BLaER1 treated with 17β-estradiol and CSF1 and Interleukin-3, amounts not matched to agents 10 nM and 100 nM (cell line): ENCODE measurements around the gene TOGARAM2.
A peak's percentile ranks its signal among the peaks of the same experiment; 100 is the strongest.
"Not testable (repeated sequence)": the region's sequence is repeated elsewhere in the genome, so short reads cannot be mapped to it uniquely, and the experiment has no call there.

Experiments
- H3K27ac ChIP-seq, 11 experiments: shearing (Covaris generic); formaldehyde crosslinking; 2 replicates each; pipeline ENCODE4 v1.8.1; 2022
- H3K27me3 ChIP-seq, 11 experiments: shearing (Covaris generic); formaldehyde crosslinking; 2 replicates each; pipeline ENCODE4 v1.8.1; 2022
- H3K36me3 ChIP-seq, 11 experiments: shearing (Covaris generic); formaldehyde crosslinking; 2 replicates each; pipeline ENCODE4 v1.8.1; 2022
- H3K4me1 ChIP-seq, 10 experiments: shearing (Covaris generic); formaldehyde crosslinking; 2 replicates each; pipeline ENCODE4 v1.8.1; 2022
- H3K4me2 ChIP-seq, 11 experiments: shearing (Covaris generic); formaldehyde crosslinking; 2 replicates each; pipeline ENCODE4 v1.8.1; 2022
- H3K4me3 ChIP-seq, 10 experiments: shearing (Covaris generic); formaldehyde crosslinking; 2 replicates each; pipeline ENCODE4 v1.8.1; 2022
- H3K9ac ChIP-seq, 11 experiments: shearing (Covaris generic); formaldehyde crosslinking; 2 replicates each; pipeline ENCODE4 v1.8.1; 2022
- H3K9me3 ChIP-seq, 11 experiments: shearing (Covaris generic); formaldehyde crosslinking; replicated peaks in 1 of 11; 2 replicates each; pipeline ENCODE4 v1.8.1; 2022
- H4K20me1 ChIP-seq, 11 experiments: shearing (Covaris generic); formaldehyde crosslinking; 2 replicates each; pipeline ENCODE4 v1.8.1; 2022
- Cebpa-rat ChIP-seq, 11 experiments: shearing (Covaris generic); IDR thresholded peaks; 2 replicates each; pipeline ENCODE4 v1.8.1; 2022

The TOGARAM2 gene

DNA sequence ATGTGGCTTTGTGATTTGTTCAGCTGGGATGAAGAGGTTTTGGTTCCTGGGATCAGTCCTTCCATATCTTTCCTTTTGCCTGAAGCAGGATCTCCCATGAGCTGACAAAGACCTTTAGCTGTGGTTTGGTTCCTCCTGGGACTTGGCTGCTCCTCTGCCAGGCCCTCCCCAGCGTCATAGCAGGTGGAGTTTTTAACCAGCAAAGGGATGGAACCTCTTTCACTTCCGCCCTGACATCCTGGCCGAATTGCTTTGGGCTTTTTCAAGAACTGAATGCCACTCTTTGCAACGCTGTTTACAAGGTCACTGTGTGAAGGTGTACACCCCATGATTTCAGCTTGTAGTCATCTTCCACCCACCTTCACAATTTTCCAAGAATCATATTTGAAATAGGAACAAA is 92.8 kb downstream of the TOGARAM2 start:
- Histone ChIP-seq H3K9ac (no peak overlapping the region), H3K4me1 (peaks cover 14 to 36% (median 29%) of the 10 kb centered on the region in 10 experiments), H3K27me3 (no peaks in the 10 kb centered on the region), H3K27ac (no peak overlapping the region), H4K20me1 (no peaks in the 10 kb centered on the region), H3K9me3 (peaks cover 6 to 16% (median 8%) of the 10 kb centered on the region in 11 experiments; a peak in 19 of 22 replicates), H3K4me3 (no peak overlapping the region), H3K4me2 (peak overlapping the region; percentile 40 to 81 (median 63)), H3K36me3 (no peaks in the 10 kb centered on the region)
- no peak for TF ChIP-seq Cebpa-rat (IDR thresholded peaks at IDR 0.05)

DNA sequence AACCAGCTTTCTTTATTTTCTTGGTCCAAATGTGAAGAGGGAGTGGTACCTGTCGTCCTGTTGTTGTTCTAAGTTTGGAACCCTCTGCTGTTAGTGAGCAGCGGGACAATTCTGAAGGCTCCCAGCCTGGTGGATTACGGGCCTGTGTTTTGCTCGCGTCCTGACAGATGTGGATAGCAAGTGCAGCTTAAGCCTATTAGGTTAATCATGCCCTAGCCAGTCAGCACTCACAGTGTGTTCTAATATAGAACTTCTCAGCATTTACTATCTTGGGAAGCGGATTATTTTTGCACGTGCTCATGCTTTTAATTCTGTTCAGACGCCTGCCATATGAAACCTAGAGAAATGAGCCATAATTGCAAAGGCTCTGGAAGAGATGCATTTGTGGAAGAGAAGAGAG is 93.3 kb downstream of the TOGARAM2 start, which contains the start of gene PCARE:
Gene PCARE, minus strand, starts transcription at position 113 of the 400 bp plus-strand sequence. CDS start 262 bp downstream, outside the sequence.
- Histone ChIP-seq H4K20me1 (no peaks in the 10 kb centered on the region), H3K4me2 (peak within 1 kb of the TSS; percentile 40 to 81 (median 63)), H3K4me1 (peaks cover 14 to 36% (median 29%) of the 10 kb centered on the region in 10 experiments), H3K4me3 (no peak within 1 kb of the TSS), H3K27ac (no peak within 1 kb of the TSS), H3K9ac (no peak within 1 kb of the TSS), H3K27me3 (no peaks in the 10 kb centered on the region), H3K9me3 (peaks cover 10 to 21% (median 12%) of the 10 kb centered on the region in 11 experiments), H3K36me3 (no peaks in the 10 kb centered on the region)
- no peak for TF ChIP-seq Cebpa-rat (IDR thresholded peaks at IDR 0.05)

DNA sequence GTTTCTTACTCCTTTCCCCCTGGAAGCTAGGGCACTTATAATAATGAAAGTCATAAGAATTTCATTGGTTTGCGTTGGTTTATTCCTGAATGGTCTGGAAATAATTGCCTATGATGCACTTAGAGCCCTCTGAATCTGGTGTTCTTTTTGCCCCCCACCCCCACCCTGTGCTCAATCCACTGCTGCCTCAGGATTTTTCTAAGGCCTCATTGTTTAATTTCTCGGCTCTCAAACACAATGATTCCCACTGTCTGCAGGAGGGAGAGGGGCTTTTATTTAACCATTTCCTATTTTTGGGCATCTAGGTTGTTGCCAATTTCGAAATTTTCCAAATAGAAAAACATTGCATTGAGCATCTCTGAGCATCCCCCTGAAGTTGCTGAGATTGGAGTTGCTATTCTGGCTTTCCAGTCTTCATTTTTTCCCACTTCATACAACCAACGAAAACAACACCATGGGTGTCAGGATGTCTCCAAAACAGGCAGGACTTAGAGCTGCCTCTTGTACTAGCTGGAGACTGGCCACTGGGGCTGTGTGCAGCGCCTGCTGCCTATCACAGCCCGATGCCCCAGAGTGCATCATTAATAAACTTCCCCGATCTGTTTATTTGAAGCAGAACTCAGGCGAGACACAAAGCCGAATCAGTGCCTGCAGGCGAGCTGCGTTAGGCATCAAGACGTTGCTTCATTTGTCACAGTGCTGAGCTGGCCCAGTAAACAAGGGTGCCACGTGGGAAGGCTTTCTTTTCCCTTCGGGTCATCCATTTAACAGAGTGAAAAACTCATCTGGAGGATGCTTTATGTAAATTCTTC is 95.0 kb downstream of the TOGARAM2 start:
- H3K4me2 ChIP-seq: peak overlapping the region in 9 of 11 experiments; percentile 18 to 52 (median 39); a peak in 13 of 22 replicates
- peaks cover 0 to 5% (median 0%) of the 10 kb centered on the region in 11 experiments; a peak in 1 of 22 replicates for H3K36me3 ChIP-seq
- no peak overlapping the region for H3K27ac ChIP-seq
- H3K27me3 ChIP-seq: no peaks in the 10 kb centered on the region
- peaks cover 14 to 36% (median 29%) of the 10 kb centered on the region in 10 experiments for H3K4me1 ChIP-seq
- no peak overlapping the region for H3K4me3 ChIP-seq
- no peaks in the 10 kb centered on the region for H4K20me1 ChIP-seq
- peaks cover 27 to 38% (median 29%) of the 10 kb centered on the region in 11 experiments for H3K9me3 ChIP-seq
- H3K9ac ChIP-seq: no peak overlapping the region
- TF ChIP-seq Cebpa-rat (IDR thresholded peaks at IDR 0.05): no peak

DNA sequence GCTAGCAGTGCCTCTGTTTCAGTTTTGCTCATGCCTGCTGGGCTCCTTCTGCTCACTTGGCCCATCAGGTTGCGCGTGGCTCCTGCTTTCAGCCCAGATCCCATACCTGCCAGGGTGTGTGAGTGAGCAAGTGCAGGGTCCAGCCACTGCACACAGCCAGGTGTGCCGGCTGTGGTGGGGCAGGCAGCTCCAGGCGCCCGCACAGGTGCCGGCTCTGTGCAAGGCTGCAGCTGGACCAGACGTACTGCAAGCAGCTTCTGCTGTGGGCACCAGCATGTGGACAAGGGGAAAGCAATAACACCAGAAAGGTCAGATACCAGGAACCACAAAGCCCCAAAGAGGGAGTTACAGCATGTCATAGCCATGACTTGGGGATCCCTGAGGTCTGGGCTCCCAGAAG is 98.8 kb downstream of the TOGARAM2 start:
- TF ChIP-seq Cebpa-rat (IDR thresholded peaks at IDR 0.05): no peak
- H3K27me3 ChIP-seq: no peaks in the 10 kb centered on the region

DNA sequence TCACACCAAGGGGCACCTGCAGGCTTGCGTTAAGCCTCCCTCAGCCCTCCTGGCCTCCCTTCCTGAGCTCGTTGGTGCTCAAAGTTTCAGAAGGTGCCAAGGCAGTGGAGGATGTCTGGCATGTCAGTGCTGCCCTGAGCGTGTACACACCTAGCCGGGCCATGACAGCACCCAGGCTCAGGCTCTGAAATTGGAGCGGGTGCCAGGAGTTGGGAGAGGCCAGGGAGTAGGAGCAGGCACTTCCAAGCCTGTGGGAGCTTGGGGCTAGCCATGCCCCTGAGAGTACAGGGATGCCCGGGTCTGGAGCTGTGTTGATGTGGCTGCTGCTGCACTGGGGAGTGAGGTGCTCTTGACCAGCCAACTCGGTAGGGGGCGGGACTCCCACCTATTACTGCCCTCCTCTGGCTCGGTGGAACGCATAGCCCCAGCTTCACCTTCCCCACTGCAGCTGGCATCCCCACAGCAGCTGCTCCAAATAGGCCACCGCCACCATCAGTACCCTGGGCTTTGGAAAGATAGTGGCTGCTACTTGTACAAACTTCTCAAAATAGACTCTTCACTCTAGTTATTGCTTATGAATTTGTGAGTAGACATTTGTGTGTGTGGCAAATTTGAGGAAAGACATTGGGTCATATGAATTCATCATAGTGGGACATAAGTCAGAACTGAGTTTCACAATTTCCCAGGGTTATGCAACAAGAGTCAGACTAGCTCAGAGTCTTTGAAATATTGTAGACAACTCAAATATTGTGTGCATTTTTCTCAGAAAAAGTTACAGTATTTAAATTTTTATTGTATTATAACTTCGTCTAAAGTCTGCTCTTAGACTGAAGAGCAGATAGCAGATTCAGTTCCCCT is 100.0 kb downstream of the TOGARAM2 start:
- no peak overlapping the region for H3K9ac ChIP-seq
- peaks cover 28 to 42% (median 34%) of the 10 kb centered on the region in 11 experiments for H3K9me3 ChIP-seq
- no peaks in the 10 kb centered on the region for H3K27me3 ChIP-seq
- H3K4me1 ChIP-seq: peaks cover 0 to 7% (median 5%) of the 10 kb centered on the region in 10 experiments; a peak in 12 of 20 replicates
- TF ChIP-seq Cebpa-rat (IDR thresholded peaks at IDR 0.05): no peak
- peak overlapping the region in 1 of 11 experiments; percentile 51; a peak in 2 of 22 replicates for H3K4me2 ChIP-seq
- H3K4me3 ChIP-seq: no peak overlapping the region
- no peak overlapping the region for H3K27ac ChIP-seq
- H3K36me3 ChIP-seq: peaks cover 0 to 5% (median 0%) of the 10 kb centered on the region in 11 experiments; a peak in 1 of 22 replicates
- no peaks in the 10 kb centered on the region for H4K20me1 ChIP-seq

More for the DNA sequence above, 98.8 kb downstream of the TOGARAM2 start:
- Histone ChIP-seq H4K20me1 (no peaks in the 10 kb centered on the region), H3K27ac (no peak overlapping the region), H3K9me3 (peaks cover 28 to 42% (median 34%) of the 10 kb centered on the region in 11 experiments), H3K4me1 (peaks cover 0 to 15% (median 8%) of the 10 kb centered on the region in 10 experiments; a peak in 12 of 20 replicates), H3K4me2 (no peak overlapping the region), H3K4me3 (no peak overlapping the region), H3K36me3 (peaks cover 0 to 5% (median 0%) of the 10 kb centered on the region in 11 experiments; a peak in 1 of 22 replicates), H3K9ac (no peak overlapping the region)

DNA sequence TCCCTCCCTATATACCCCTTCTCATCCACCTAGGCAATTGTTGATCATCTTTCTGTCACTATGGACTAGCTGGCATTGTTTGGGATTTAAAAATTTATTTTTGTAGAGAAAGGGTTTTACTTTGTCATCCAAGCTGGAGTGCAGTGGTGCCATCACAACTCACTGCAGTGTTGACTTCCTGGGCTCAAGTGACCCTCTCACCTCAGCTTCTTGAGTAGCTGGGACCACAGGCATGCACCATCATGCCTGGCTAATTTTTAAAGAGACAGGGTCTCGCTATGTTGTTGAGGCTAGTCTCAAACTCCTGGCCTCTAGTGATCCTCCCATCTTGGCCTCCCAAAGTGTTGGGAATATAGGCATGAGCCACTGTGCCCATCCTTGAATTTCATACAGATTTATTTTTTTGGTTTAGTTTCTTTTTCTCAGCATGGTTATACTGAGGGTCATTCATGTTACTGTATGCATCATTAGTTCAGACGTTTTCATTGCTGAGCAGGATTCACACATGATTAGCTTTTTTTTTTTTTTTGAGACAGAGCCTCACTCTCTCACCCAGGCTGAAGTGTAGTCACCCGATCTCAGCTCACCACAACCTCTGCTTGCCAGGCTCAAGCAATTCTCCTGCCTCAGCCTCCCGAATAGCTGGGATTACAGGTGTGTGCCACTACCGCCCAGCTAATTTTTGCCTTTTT is 101.9 kb downstream of the TOGARAM2 start:
- H3K4me2 ChIP-seq: no peak overlapping the region
- H3K4me3 ChIP-seq: no peak overlapping the region
- no peaks in the 10 kb centered on the region for H3K27me3 ChIP-seq
- no peaks in the 10 kb centered on the region for H4K20me1 ChIP-seq
- no peak overlapping the region for H3K9ac ChIP-seq
- H3K36me3 ChIP-seq: peaks cover 0 to 5% (median 0%) of the 10 kb centered on the region in 11 experiments; a peak in 1 of 22 replicates
- no peaks in the 10 kb centered on the region for H3K4me1 ChIP-seq
- H3K27ac ChIP-seq: no peak overlapping the region
- H3K9me3 ChIP-seq: peaks cover 28 to 35% (median 33%) of the 10 kb centered on the region in 11 experiments
- no peak for TF ChIP-seq Cebpa-rat (IDR thresholded peaks at IDR 0.05)

DNA sequence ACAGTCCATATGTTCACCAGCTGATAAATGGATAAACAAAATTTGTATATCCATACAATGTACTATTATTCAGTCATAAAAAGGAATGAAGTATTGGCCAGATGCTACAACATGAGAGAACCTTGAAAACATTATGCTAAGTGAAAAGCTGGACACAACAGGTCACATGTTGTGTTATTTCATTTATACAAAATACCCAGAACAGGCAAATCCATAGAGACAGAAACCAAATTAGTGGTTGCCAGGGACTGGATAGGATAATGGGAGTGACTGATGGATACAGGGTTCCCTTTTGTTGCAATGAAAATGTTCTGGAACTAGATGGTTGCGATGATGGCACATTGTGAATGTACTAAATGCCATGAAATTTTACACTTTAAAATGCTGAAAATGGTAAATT is 103.5 kb downstream of the TOGARAM2 start:
- Histone ChIP-seq H3K4me3 (no peak overlapping the region), H3K9me3 (peaks cover 16 to 21% (median 19%) of the 10 kb centered on the region in 11 experiments), H3K27ac (no peak overlapping the region), H3K4me1 (no peaks in the 10 kb centered on the region), H3K9ac (no peak overlapping the region), H3K36me3 (peaks cover 0 to 5% (median 0%) of the 10 kb centered on the region in 11 experiments; a peak in 1 of 22 replicates), H4K20me1 (no peaks in the 10 kb centered on the region), H3K27me3 (no peaks in the 10 kb centered on the region), H3K4me2 (no peak overlapping the region)
- no peak for TF ChIP-seq Cebpa-rat (IDR thresholded peaks at IDR 0.05)

DNA sequence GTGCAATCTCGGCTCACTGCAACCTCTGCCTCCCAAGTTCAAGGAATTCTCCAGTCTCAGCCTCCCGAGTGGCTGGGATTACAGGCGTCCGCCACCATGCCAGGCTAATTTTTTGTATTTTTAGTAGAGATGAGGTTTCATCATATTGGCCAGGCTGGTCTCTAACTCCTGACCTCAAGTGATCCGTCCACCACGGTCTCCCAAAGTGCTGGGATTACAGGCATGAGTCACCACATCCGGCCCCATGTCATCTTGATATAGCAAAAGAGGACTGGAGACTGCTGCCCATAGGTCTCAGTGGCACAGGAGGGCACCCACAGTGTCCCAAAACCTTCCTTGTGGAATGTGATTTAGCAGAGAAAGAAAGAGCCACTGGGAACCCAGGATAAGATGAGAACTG is 109.2 kb downstream of the TOGARAM2 start:
- H3K9ac ChIP-seq, H3K4me3 ChIP-seq, H3K27me3 ChIP-seq, H3K9me3 ChIP-seq, H4K20me1 ChIP-seq, H3K4me2 ChIP-seq, H3K27ac ChIP-seq, H3K4me1 ChIP-seq, H3K36me3 ChIP-seq: not testable (repeated sequence)
